HG02571 (cell line): ENCODE data around the gene DDN.

Experiments used
- ATAC-seq: cut with Tn5 transposase; IDR thresholded peaks from one replicate; pipeline ENCODE4 v1.9.1; 2021; ENCODE audit warnings: mild to moderate bottlenecking, moderate library complexity; ENCODE audit not compliant: unreplicated experiment

Gene DDN

GRCh38 chr12:48985901-48986300 lies 13.3 kb downstream of the DDN start:
- no peak for ATAC-seq

- no peak for ATAC-seq
Observed at GRCh38 chr12:48985475-48985897, 13.7 kb downstream of the DDN start.

GRCh38 chr12:48982397-48983080 lies 16.6 kb downstream of the DDN start:
- no peak for ATAC-seq

- ATAC-seq = no peak
Observed at GRCh38 chr12:48981757-48982157, 17.4 kb downstream of the DDN start.

DNA sequence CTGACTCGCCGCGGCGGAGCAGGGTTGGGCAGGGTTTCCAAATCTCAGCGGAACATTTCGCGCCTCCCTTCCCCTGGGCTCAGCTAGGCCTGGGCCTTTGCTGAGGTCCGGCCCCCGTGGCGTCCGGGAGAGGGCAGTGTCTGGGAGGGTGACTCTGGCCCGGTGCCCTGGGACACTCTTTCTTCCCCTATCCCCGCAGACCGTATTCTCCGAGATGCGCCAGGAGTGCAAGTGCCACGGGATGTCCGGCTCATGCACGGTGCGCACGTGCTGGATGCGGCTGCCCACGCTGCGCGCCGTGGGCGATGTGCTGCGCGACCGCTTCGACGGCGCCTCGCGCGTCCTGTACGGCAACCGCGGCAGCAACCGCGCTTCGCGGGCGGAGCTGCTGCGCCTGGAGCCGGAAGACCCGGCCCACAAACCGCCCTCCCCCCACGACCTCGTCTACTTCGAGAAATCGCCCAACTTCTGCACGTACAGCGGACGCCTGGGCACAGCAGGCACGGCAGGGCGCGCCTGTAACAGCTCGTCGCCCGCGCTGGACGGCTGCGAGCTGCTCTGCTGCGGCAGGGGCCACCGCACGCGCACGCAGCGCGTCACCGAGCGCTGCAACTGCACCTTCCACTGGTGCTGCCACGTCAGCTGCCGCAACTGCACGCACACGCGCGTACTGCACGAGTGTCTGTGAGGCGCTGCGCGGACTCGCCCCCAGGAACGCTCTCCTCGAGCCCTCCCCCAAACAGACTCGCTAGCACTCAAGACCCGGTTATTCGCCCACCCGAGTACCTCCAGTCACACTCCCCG lies 18.0 kb downstream of the DDN start:
- no peak for ATAC-seq

GRCh38 chr12:48980389-48980952 lies 18.7 kb downstream of the DDN start:
- no peak for ATAC-seq

DNA sequence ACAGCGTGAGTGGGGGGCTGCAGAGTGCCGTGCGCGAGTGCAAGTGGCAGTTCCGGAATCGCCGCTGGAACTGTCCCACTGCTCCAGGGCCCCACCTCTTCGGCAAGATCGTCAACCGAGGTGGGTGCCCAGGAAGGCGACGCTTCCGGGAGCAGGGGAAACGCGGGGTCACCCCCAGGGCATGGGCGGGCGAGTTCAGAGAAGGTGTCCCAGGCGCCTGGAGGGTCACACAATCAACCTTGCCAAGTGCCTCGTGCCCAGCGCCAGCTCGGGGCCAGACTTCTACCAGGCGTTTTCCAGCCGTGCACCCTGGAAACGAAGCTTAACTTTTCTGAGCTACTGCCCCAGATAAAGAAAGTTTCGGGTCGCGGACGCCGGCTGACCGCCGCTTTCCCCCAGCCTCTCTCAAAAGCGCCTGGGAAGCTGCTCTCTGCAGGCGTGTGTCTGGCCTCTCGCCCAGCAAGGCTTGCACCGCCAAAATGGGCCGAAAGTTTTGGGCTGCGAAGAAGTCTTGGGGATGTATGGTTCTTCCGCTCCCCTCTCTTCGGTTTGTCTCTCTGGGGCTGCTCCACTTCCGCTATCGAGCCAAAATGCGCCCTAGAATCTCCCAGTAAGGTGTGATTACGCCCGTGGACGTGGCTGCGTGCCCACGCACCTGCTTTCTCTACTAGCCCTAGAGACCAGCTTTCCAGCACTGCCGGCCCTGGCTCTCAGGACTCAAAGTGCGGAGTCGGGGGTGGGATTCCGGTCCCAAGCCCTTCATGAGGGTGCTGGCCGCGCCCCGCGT lies 19.4 kb downstream of the DDN start:
- ATAC-seq = no peak

DNA sequence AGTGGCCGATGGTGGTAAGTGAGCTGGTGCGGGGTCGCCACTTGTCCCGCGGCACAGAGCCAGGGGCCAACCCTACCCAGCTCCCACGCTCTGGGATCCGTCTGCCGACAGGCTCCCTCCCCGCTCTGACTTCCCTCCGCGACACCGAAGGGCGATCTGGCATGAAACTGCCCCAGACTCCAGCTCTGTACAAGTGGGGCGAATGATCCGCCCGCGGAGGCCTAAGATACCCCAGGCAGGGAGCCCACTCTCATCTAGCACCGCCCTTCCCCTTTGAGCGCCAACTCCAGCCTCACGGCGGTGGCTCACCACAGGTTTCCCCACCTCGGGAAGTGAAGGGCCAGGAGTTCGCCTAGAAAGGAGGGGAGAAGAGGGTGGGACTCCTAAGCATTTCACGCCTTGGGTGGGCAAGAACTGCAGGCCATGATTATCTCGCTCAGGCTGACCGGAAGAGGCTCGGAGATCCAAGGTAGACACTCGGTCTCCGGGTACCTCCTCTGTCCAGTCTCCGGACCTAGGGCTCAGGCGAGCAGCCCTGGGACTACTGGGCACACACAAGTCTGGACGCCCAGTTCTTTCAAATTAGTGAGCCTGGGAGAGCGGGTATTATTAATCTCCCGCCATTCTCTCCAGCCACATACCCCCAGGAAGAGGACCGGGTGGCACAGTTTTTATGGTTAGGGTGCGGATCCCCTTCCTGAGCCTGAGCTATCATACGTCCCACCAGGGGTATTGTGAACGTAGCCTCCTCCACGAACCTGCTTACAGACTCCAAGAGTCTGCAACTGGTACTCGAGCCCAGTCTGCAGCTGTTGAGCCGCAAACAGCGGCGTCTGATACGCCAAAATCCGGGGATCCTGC lies 20.2 kb downstream of the DDN start:
- no peak for ATAC-seq

- ATAC-seq = no peak
Observed at GRCh38 chr12:48978291-48978740, 20.9 kb downstream of the DDN start, which contains the start of gene WNT1. Gene WNT1, plus strand, starts transcription at chr12:48978322. Its CDS starts 329 bp downstream, at chr12:48978651.

DNA sequence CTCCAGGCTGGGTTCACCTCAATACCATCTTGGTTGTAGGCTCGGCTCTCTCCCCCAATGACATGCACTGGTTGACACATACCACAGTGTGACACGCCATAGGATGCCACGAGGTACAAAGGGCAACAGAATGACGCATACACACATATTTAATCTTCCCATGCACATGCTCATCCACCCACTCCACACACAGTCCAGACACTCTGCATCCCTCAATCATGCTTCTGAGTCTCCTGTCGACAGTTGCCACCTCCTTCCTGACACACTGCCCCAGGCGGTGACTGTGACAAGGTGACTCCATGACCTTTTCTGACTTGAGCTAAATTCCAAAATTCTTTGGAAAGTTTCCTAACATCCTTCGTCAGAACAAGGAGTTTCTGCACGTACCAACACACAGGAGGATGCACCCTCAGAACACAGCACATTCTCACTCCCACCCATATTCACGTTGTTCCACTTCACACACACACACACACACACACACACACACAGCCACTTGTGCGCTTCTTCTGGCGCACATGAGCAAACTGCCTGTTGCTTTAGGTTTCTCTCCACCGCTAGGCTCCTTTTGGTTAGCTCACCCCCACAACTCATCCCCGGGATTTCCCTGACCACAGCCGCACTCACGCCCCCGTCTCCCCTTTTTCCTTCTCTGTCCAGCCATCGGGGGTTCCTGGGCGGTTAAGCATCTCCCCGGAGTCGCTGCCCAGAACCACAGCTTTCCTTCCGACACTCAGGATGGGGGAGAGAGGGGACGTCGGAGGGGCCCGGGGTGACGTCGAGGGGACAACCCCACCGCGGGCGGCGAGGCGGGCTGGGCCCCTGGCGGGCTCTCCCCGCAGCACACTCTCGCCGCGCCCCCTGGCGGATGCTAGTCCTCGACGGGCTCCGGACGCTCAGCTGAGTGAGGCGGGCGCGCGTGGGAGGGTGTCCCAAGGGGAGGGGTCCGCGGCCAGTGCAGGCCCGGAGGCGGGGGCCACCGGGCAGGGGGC lies 21.6 kb downstream of the DDN start:
- no peak for ATAC-seq

GRCh38 chr12:48973941-48974673 lies 25.1 kb downstream of the DDN start:
- no peak for ATAC-seq

DNA sequence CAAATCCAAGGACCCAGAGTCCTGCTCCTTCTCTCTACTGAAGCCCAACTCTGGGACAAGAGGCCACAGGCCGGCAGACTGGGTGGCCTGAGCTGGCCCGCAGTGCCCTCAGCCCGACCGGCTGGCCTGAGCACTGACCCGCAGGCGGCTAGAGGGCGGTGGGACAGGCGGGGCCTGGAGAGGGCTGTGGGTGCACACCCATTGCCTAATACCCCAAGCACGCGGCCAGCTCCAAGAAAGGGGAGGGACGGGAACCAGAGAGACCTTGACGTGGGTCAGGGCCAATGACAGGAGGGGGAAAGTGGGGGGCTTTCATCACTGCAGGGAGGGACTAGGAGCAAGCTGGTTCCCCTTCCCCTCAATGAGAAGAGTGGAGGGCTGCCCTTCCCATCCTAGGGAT lies 25.6 kb downstream of the DDN start:
- ATAC-seq = no peak

GRCh38 chr12:48972952-48973483 lies 26.2 kb downstream of the DDN start:
- ATAC-seq = no peak

DNA sequence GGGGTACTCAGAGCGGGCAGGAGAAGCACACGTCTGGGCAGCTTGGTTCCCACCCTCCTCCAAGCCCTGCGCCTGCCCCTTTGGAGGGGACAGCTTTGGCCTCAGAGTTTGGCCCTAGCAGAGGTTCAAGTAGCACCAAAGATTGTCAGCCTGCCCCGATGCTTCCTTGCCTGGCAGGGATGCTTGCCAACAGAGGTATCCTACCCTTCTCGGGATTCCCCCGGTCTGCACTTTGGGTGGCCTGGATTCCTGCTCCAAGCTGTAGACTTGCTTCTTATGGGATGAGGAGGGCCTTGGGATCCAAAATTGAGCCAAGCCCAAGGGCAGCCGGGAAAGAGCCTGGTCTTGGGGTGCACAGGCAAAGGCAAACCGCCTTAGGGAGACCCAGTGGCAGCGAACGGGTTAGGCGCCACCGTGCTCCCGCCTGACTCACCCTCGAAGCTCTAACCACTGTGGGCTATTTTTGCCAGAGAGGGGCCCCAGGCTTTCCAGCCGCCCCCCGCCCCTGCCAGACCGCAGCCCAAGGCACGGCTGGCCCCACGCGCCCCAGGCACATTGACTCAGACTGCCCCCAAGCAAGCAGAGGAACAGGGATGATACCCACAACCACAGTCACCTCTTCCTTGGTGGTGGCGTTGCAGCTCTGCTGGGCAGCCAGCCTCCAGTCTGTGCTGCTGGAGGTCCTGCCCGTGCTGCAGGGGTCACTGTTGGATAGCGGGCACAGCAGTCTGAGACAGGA lies 26.8 kb downstream of the DDN start:
- ATAC-seq = no peak

GRCh38 chr12:48970702-48971334 lies 28.4 kb downstream of the DDN start:
- ATAC-seq = no peak

GRCh38 chr12:48969833-48970701 lies 29.1 kb downstream of the DDN start:
- no peak for ATAC-seq
